Smooth muscle cell of trachea (primary cell): Measurements from ENCODE around the gene SLC36A2. TPM values are rescaled to one million over a fixed set of nuclear protein-coding genes. Genes with fewer than 3 reads are reported as not detected.

Experiments
- total RNA-seq: library from RNA; depleted of rRNA; stranded (reverse); fragments of >200 nt; gene quantifications from 2 replicates; pipeline ENCODE4 v1.2.1, GENCODE V29; 2014

The SLC36A2 gene
- total RNA-seq, result not detected in 2 replicates

DNA sequence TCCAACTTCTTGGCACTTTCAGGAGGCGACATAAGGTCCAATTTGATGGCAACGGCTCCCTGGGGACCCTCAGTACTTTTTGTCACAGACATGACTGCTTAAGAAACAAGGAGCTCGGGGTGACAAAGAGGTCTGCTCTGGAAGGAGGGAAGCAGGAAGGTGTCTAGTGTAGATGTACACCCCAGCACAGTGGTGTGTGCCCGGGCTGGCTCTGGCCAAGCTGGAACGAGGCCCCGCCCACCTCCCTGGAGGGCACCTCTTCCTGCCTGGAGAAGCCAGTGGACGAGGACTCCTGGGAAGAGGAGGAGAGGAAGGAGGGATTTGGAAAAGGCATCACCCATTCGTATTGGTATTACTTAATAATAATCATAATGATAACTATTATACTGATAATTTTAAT, at the start of gene SLC36A2:
Gene SLC36A2 (minus strand): TSS at position 191 of the 400 bp plus-strand sequence. CDS start 99 bp downstream, at position 92.

GRCh38 chr5:151303666-151304065, 43.7 kb downstream of the SLC36A2 start, which contains the start of gene SLC36A3:
Gene SLC36A3, minus strand, starts transcription at chr5:151303766. Its CDS starts 412 bp downstream, at chr5:151303354.

Other genes starting within 250 kb of the SLC36A2 start
- 553 and 716 TPM in 2 replicates for gene ANXA6, start 189.8 kb downstream of the SLC36A2 start, total RNA-seq
- gene CCDC69, start 123.5 kb downstream of the SLC36A2 start, total RNA-seq, result 2.2 and 6.9 TPM in 2 replicates
- 30.3 and 55.6 TPM in 2 replicates for gene GM2A, start 94.4 kb downstream of the SLC36A2 start, total RNA-seq
- not detected in 2 replicates for gene SLC36A3, start 43.8 kb downstream of the SLC36A2 start, total RNA-seq
- gene SLC36A1, start 100.0 kb upstream of the SLC36A2 start, total RNA-seq, result 8.3 and 8.4 TPM in 2 replicates
- gene FAT2, start 243.8 kb upstream of the SLC36A2 start, total RNA-seq, result under 0.01 and 0.58 TPM in 2 replicates